HG03439 (cell line): ENCODE results near the gene WBP1L.
"Not testable (repeated sequence)": the region's sequence is repeated elsewhere in the genome, so short reads cannot be mapped to it uniquely, and the experiment has no call there.

ENCODE experiments used
- ATAC-seq: cut with Tn5 transposase; IDR thresholded peaks from one replicate; pipeline ENCODE4 v1.9.1; 2021; ENCODE audit warnings: mild to moderate bottlenecking, moderate library complexity; ENCODE audit not compliant: unreplicated experiment

Gene WBP1L

DNA sequence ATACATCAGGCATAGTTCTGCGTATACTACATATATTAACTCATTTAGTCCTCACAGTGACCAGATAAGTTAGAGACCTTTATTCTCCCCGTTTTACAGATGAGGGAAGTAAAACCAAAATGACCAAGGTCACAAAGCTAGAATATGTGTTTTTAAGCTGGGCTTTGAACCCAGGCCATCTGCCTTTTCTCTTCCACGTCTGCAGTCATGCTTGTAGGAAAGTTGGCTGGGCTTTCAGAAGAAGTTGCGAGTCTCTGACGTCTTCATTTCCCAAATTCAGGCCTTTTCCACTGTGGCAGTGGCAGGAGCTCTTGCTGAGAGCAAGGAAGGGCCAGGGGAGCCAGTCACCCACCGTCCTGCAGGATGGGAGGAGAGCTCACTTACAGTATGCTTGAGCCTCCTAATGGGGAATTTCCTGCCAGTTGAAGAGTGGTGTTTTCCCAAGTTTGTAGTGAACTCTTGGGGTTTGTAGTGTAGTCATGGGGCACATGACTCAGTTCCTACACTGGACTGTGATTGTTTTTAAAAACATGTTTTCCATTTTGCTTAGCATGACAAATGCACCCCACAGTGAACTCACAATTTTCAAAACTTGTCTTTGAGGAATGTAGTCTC lies 59.3 kb downstream of the WBP1L start:
- no peak for ATAC-seq

- no peak for ATAC-seq
These were observed 60.8 kb downstream of the WBP1L start for GRCh38 chr10:102804382-102805055.

GRCh38 chr10:102808380-102808779 lies 64.6 kb downstream of the WBP1L start:
- no peak for ATAC-seq

- ATAC-seq, result no peak
These were observed 67.6 kb downstream of the WBP1L start for GRCh38 chr10:102811346-102811745.

- ATAC-seq, result no peak
These were observed 68.6 kb downstream of the WBP1L start for GRCh38 chr10:102812231-102812876.

DNA sequence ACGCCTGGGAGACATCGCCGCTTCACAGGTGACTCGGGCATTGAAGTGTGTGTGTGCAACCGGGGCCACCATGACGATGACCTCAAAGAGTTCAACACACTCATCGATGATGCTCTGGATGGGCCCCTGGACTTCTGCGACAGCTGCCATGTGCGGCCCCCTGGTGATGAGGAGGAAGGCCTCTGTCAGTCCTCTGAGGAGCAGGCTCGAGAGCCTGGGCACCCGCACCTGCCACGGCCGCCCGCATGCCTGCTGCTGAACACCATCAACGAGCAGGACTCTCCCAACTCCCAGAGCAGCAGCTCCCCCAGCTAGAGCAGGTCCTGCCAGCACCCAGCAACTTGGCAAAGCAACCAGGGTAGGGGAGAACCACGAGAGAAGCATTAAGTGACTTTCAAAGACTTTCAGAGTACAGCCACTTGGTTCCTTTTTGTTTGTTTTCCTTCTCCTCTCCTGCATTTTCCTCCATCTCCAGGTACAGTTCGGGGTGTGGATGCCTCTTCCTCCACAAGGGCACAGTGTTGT lies 69.3 kb downstream of the WBP1L start:
- ATAC-seq, result no peak

DNA sequence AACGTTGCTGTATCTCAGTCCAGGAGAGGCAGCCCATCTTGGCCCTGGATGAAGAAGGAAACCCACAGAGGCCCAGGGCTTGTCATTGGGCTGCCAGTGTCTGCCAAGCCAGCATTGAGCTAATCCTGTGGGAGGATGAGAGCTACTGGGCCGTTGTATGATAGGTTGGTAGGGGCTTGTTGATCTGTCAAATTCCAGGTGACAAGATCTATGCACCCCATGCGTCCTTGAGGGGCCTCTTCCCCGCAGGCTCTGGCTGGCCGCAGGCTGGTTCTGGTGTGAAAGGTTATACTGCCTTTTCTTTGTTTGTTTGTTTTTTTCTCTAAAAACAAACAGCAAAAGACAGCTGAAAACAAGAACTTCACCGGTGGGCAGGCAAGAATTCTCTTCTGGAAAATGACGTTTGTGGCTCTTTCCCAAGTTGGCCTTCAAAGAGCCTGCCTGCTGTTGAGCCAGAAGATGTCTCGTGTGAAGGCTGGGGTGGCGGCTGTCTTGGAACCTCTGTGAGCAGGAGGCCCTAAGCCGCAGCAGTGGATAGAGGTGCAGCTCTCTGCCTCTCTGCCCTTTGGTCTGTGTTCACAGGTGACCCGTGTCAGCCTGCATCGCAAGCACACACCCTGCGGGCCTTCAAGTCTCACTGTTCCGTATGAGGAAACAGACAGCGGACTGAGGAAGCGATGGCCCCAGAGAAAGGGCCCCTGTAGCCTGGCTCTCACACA lies 70.1 kb downstream of the WBP1L start:
- ATAC-seq, result no peak

GRCh38 chr10:102814453-102814871 lies 70.7 kb downstream of the WBP1L start:
- ATAC-seq, result no peak

GRCh38 chr10:102814873-102815661 lies 71.3 kb downstream of the WBP1L start:
- no peak for ATAC-seq

GRCh38 chr10:102815790-102816549 lies 72.2 kb downstream of the WBP1L start:
- no peak for ATAC-seq

- no peak for ATAC-seq
These were observed 73.4 kb downstream of the WBP1L start for GRCh38 chr10:102817175-102817574.

GRCh38 chr10:102819054-102819453 lies 75.3 kb downstream of the WBP1L start:
- ATAC-seq, result no peak

GRCh38 chr10:102820008-102820407 lies 76.3 kb downstream of the WBP1L start:
- ATAC-seq, result not testable (repeated sequence)

DNA sequence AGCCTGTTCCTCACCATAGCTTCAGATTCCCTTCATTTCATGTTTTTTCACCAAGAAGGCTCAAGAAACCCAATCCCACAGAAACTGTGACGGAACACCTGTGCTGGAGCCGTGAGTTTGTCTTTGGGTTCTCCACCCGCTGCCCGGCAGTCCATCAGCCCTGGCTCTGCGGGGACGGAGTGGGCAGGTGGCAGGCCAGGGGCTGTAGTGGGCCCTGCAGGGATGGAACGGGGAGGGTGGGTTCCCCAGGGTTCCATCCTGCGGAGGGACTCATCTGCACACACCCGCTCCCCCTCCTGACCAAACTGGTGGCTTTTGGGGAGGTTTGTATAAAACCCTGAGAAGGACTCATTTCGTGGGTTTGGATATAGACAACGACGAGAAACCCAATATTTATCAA lies 78.5 kb downstream of the WBP1L start:
- ATAC-seq, result no peak

DNA sequence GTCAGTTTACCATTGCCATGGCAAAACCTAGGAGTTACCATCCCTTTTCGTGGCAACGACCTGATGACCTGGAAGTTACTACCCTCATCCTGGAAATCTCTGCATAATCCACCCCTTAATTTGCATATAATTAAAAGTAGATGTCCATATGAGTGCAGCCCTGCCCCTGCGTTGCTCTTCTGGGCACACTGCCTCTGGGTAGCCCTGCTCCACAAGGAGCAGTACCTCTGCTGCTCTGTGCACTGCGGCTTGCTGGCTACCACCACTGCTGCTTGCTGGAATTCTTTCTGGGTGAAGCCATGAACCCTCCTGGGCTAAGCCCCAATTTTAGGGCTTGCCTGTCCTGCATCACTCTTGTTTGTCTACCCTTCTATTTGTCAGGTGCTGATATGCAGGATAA lies 80.9 kb downstream of the WBP1L start:
- ATAC-seq, result no peak

DNA sequence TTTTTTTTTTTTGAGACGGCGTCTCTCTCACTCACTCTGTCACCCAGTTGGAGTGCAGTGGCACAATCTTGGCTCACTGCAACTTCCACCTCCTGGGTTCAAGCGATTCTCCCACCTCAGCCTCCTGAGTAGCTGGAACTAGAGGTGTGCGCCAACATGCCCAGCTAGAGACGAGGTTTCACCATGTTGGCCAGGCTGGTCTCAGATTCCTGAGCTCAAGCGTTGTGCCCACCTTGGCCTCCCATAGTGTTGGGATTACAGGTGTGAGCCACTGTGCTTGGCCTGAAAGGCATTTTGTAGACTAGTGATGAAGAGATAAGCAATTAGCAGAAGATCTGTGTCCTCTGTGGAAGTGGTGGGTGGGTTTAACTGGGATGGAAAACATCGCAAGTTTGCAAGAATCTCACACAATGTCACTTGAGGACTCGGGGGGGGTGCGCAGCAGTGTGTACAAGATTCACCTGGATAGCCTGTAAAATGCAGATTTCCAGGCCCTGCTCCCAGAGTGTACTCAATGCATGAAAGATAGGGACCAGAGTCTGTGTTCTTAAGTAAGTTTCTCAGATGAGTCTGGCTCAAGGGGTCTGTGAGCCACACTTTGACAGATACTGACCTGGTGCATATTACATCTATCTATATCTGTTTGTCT lies 82.5 kb downstream of the WBP1L start:
- ATAC-seq, result no peak

- ATAC-seq, result no peak
These were observed 83.8 kb downstream of the WBP1L start for GRCh38 chr10:102827597-102827975.

- ATAC-seq, result no peak
These were observed 87.7 kb downstream of the WBP1L start for GRCh38 chr10:102831322-102832071.

DNA sequence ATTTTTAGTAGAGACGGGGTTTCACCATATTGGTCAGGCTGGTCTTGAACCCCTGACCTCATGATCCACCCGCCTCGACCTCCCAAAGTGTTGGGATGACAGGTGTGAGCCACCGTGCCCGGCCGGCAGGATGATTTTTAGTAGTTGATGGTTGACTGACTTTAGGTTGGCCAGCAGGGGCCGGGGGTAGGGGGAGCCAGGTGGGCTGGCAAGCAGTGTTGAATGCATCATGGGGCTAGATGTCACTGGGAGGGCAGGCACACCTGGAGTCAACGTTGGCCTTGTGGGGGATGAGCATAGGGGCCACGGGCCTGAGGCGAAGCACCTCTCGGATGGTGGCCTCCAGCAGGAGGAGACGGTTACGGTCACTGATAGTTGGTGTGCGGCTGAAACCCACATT lies 88.5 kb downstream of the WBP1L start:
- no peak for ATAC-seq
